ENCODE results near the gene EFCAB6. TPM values are rescaled to one million over a fixed set of nuclear protein-coding genes. Genes with fewer than 3 reads are reported as not detected.

Gene EFCAB6
- total RNA-seq, 1 experiment from 2014 or later: 0.52 TPM

DNA sequence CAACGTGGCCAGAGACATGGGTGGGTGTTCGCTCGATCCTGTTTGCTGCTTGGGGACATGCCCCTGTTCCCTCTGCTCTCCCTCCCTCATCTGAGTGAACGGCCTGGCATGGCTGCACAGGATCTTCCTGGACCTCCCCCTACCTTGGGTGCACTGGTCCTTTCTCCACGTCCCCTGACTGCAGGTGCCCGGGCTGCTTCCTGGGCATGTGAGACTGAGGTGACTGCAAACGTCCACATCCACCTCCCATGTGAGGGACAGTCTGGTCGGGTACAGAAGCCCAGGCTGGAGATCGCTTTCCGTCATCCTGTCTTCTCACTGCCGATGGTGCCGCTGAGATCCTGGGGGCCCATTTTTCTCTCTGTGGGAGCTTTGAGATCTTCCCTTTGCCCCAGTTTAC lies 38.4 kb upstream of the EFCAB6 start (continued):
- TF ChIP-seq, protein P1, sequence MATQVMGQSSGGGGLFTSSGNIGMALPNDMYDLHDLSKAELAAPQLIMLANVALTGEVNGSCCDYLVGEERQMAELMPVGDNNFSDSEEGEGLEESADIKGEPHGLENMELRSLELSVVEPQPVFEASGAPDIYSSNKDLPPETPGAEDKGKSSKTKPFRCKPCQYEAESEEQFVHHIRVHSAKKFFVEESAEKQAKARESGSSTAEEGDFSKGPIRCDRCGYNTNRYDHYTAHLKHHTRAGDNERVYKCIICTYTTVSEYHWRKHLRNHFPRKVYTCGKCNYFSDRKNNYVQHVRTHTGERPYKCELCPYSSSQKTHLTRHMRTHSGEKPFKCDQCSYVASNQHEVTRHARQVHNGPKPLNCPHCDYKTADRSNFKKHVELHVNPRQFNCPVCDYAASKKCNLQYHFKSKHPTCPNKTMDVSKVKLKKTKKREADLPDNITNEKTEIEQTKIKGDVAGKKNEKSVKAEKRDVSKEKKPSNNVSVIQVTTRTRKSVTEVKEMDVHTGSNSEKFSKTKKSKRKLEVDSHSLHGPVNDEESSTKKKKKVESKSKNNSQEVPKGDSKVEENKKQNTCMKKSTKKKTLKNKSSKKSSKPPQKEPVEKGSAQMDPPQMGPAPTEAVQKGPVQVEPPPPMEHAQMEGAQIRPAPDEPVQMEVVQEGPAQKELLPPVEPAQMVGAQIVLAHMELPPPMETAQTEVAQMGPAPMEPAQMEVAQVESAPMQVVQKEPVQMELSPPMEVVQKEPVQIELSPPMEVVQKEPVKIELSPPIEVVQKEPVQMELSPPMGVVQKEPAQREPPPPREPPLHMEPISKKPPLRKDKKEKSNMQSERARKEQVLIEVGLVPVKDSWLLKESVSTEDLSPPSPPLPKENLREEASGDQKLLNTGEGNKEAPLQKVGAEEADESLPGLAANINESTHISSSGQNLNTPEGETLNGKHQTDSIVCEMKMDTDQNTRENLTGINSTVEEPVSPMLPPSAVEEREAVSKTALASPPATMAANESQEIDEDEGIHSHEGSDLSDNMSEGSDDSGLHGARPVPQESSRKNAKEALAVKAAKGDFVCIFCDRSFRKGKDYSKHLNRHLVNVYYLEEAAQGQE (IDR thresholded peaks at IDR 0.05; ENCODE audit: low read depth): no peak
- TF ChIP-seq CBX3 (IDR thresholded peaks at IDR 0.05; ENCODE audit: low read depth) (no peak), POLR2AphosphoS5 (IDR thresholded peaks at IDR 0.05; ENCODE audit: low read depth, low read length) (no peak), SP1 (IDR thresholded peaks at IDR 0.05; ENCODE audit: low read depth) (no peak)

DNA sequence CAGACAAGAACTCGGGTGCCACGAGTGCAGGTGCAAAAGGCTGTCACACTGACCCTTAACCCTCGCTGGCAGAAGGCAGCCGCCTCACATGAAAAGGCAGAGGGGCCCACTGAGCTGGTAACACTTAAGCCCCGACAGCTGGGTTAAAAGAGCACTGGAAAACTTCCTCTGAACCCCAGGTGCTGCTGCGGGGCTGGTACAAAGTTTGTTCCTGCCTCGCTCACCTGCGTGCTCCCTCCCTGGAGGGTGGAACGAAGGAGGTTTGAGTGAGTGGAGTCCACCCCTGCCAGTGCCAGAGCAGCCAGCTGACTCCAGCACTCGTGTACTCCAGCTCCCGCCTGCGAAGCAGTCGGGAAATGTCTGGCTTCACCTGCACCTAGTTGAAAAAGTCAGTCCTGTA lies 37.6 kb upstream of the EFCAB6 start:
- Histone ChIP-seq H3K27me3 (ENCODE audit: insufficient read depth, low read length) (peaks cover 5% of the 10 kb centered on the region; the same call in 1 of the 2 replicates), H3K9me2 (ENCODE audit: insufficient read depth) (no peaks in the 10 kb centered on the region), H2AFZ (ENCODE audit: low read depth, low read length, poor library complexity, severe bottlenecking) (no peak overlapping the region), H3K4me2 (ENCODE audit: low read length) (no peak overlapping the region), H3K9me3 (ENCODE audit: control insufficient read depth in 1 of 2, insufficient read depth in 1 of 2, low read depth in 1 of 2, low read length in 2 of 2) (no peaks in the 10 kb centered on the region), H3K36me3 (ENCODE audit: control insufficient read depth in 1 of 2, insufficient read depth in 2 of 2, low read length in 2 of 2) (no peaks in the 10 kb centered on the region), H3K79me2 (ENCODE audit: insufficient read depth, low read length) (peaks cover 58% of the 10 kb centered on the region), H3K9ac (ENCODE audit: low read length) (no peak overlapping the region), H3K27ac (ENCODE audit: low read depth, low read length) (no peak overlapping the region), H3K4me3 (replicated peaks in 1 of 2; ENCODE audit: low read depth in 1 of 2, low read length in 2 of 2) (no peak overlapping the region), H4K20me1 (ENCODE audit: insufficient read depth) (no peaks in the 10 kb centered on the region), H3K4me1 (ENCODE audit: control insufficient read depth in 1 of 2, insufficient read depth in 2 of 2, low read length in 2 of 2) (peaks cover 0 to 3% of the 10 kb centered on the region in 2 experiments; a peak in 1 of 4 replicates)
- intact Hi-C loops (cut with micrococcal nuclease): no loop called here
- ChIA-PET CTCF (no interaction called here), RAD21 (ENCODE audit: low non-redundant PET in 1 of 2, low total read pairs in 2 of 2, uncharacterized antibody in 2 of 2, unreplicated experiment in 2 of 2) (no interaction called here), POLR2A (no interaction called here)
- no peak for ATAC-seq
- TF ChIP-seq SRF (IDR thresholded peaks at IDR 0.05; ENCODE audit: low read depth): no peak
- BruUV-seq (replicated peaks): no TSS peak
- no peak for DNase-seq (ENCODE audit: low read depth, low spot score)
